Gastroesophageal sphincter (tissue), 4 donors: ENCODE results near the gene UBE2K. TPM values are rescaled to one million over a fixed set of nuclear protein-coding genes. Genes with fewer than 3 reads are reported as not detected.
"Not testable (repeated sequence)": the region's sequence is repeated elsewhere in the genome, so short reads cannot be mapped to it uniquely, and the experiment has no call there.

Experiments used
- ATAC-seq: fragments of 150-250 bp; one replicate; pipeline ENCODE4 v1.9.1; 2016; ENCODE audit warnings: mild to moderate bottlenecking, moderate library complexity
- H3K27ac ChIP-seq, 4 donors: fragments of 200-600 bp; sonication (generic) in 3 of 4; 1 replicate in 3 of 4; 2 replicates in 1 of 4; pipeline ENCODE4 v1.5.1; 2016 to 2019
- H3K27me3 ChIP-seq: fragments of 200-600 bp; sonication (generic); one replicate; pipeline ENCODE4 v1.5.1; 2019
- H3K36me3 ChIP-seq, 2 donors: fragments of 200-600 bp; sonication (generic); one replicate each; pipeline ENCODE4 v1.5.1; 2019; ENCODE audit warnings: control low read depth in 1 of 2
- H3K4me1 ChIP-seq, 3 donors: fragments of 200-600 bp; sonication (generic); 1 replicate in 2 of 3; 2 replicates in 1 of 3; pipeline ENCODE4 v1.5.1; 2016 to 2019; ENCODE audit warnings: control low read depth in 2 of 3
- H3K4me3 ChIP-seq, 2 donors: fragments of 200-600 bp; sonication (generic); one replicate each; pipeline ENCODE4 v1.5.1; 2019; ENCODE audit warnings: mild to moderate bottlenecking in 1 of 2, moderate library complexity in 1 of 2
- H3K9me3 ChIP-seq, 3 donors: fragments of 200-600 bp; sonication (generic); one replicate each; pipeline ENCODE4 v1.5.1; 2017 to 2019; ENCODE audit warnings: control low read depth in 2 of 3
- CTCF ChIP-seq, 4 experiments: fragments of 200-600 bp in 2 of 4; fragments of 450-650 bp in 2 of 4; sonication (generic) in 1 of 4; IDR thresholded peaks; one replicate each; pipeline ENCODE4 v1.5.1; 2017 to 2019; ENCODE audit warnings: antibody characterized with exemption in 4 of 4, mild to moderate bottlenecking in 2 of 4, moderate library complexity in 2 of 4
- EP300 ChIP-seq: sonication (generic); formaldehyde crosslinking; IDR thresholded peaks from one replicate; pipeline ENCODE4 v1.6.1; 2017; ENCODE audit warnings: antibody characterized with exemption, mild to moderate bottlenecking
- POLR2A ChIP-seq, 2 donors: fragments of 450-650 bp; IDR thresholded peaks; one replicate each; pipeline ENCODE4 v1.6.1; 2017; ENCODE audit warnings: antibody characterized with exemption in 2 of 2, mild to moderate bottlenecking in 2 of 2, moderate library complexity in 1 of 2
- POLR2AphosphoS5 ChIP-seq: sonication (generic); formaldehyde crosslinking; IDR thresholded peaks from one replicate; pipeline ENCODE4 v1.6.1; 2017; ENCODE audit warnings: antibody characterized with exemption
- WGBS, 2 donors: methylation state at CpG; one replicate each; pipeline ENCODE4 v1.1.5; 2018; ENCODE audit warnings: low coverage in 1 of 2; 5-methylcytosine and 5-hydroxymethylcytosine counted together
- total RNA-seq, 4 donors: library from RNA; depleted of rRNA; stranded (reverse); fragments of >200 nt; gene quantifications; one replicate each; pipeline ENCODE4 v1.1.0, GENCODE V29; 2016

UBE2K gene
- total RNA-seq, 4 donors from 2014 or later = 30.5 to 49.2 (median 33.9) TPM

- Histone ChIP-seq H3K4me1 (no peaks in the 10 kb centered on the region), H3K9me3 (no peaks in the 10 kb centered on the region), H3K27me3 (no peaks in the 10 kb centered on the region), H3K4me3 (no peak overlapping the region), H3K36me3 (peaks cover 0 to 65% of the 10 kb centered on the region in 2 donors), H3K27ac (no peak overlapping the region)
- no peak for TF ChIP-seq EP300
- no peak for TF ChIP-seq POLR2AphosphoS5
- TF ChIP-seq CTCF (IDR thresholded peaks at IDR 0.05) = no peak
- TF ChIP-seq POLR2A (IDR thresholded peaks at IDR 0.05) = no peak
- WGBS, 2 donors = 100% methylated on average over 3 of the region's 25 CpGs; no CpG with 5 or more reads in 1 of the 2 donors
- ATAC-seq = no peak
Measured at GRCh38 chr4:39770005-39770404, 72.1 kb downstream of the UBE2K start.

- no peaks in the 10 kb centered on the region for H3K4me1 ChIP-seq
- H3K9me3 ChIP-seq = no peaks in the 10 kb centered on the region
- peaks cover 0 to 65% of the 10 kb centered on the region in 2 donors for H3K36me3 ChIP-seq
- H3K4me3 ChIP-seq = no peak overlapping the region
- H3K27ac ChIP-seq = no peak overlapping the region
- WGBS, 2 donors = no CpG with 5 or more reads among the region's 19 CpGs
- ATAC-seq = no peak
- TF ChIP-seq EP300 (no peak), CTCF (IDR thresholded peaks at IDR 0.05) (no peak), POLR2AphosphoS5 (no peak), POLR2A (IDR thresholded peaks at IDR 0.05) (no peak)
- no peaks in the 10 kb centered on the region for H3K27me3 ChIP-seq
Measured at GRCh38 chr4:39770471-39770870, 72.5 kb downstream of the UBE2K start.

GRCh38 chr4:39770969-39771724 is 73.2 kb downstream of the UBE2K start:
- no peaks in the 10 kb centered on the region for H3K9me3 ChIP-seq
- 92% methylated on average over 7 of the region's 57 CpGs; no CpG with 5 or more reads in 1 of the 2 donors for WGBS, 2 donors
- H3K27ac ChIP-seq = no peak overlapping the region
- ATAC-seq = no peak
- H3K4me3 ChIP-seq = no peak overlapping the region
- H3K4me1 ChIP-seq = no peaks in the 10 kb centered on the region
- H3K36me3 ChIP-seq = peaks cover 0 to 65% of the 10 kb centered on the region in 2 donors
- TF ChIP-seq CTCF (IDR thresholded peaks at IDR 0.05) (no peak), EP300 (no peak), POLR2AphosphoS5 (no peak), POLR2A (IDR thresholded peaks at IDR 0.05) (no peak)
- H3K27me3 ChIP-seq = no peaks in the 10 kb centered on the region

GRCh38 chr4:39781988-39782387 is 84.1 kb downstream of the UBE2K start:
- WGBS, 2 donors = 83 to 96% methylated on average over 2 of the region's 2 CpGs
- peaks cover 0 to 40% of the 10 kb centered on the region in 2 donors for H3K36me3 ChIP-seq

GRCh38 chr4:39785083-39785482 is 87.1 kb downstream of the UBE2K start:
- 29 to 100% methylated on average over 1 of the region's 1 CpG for WGBS, 2 donors
- H3K27me3 ChIP-seq = no peaks in the 10 kb centered on the region
- TF ChIP-seq CTCF (IDR thresholded peaks at IDR 0.05) (no peak), POLR2A (IDR thresholded peaks at IDR 0.05) (no peak), POLR2AphosphoS5 (no peak), EP300 (no peak)

More at GRCh38 chr4:39781988-39782387, 84.1 kb downstream of the UBE2K start:
- H3K27me3 ChIP-seq, H3K27ac ChIP-seq, H3K4me1 ChIP-seq, H3K4me3 ChIP-seq, H3K9me3 ChIP-seq, ATAC-seq: not testable (repeated sequence)

More at GRCh38 chr4:39785083-39785482, 87.1 kb downstream of the UBE2K start:
- H3K4me1 ChIP-seq = no peaks in the 10 kb centered on the region
- H3K9me3 ChIP-seq = no peaks in the 10 kb centered on the region
- ATAC-seq = no peak
- H3K36me3 ChIP-seq = peaks cover 0 to 9% of the 10 kb centered on the region in 2 donors
- no peak overlapping the region for H3K4me3 ChIP-seq
- H3K27ac ChIP-seq = no peak overlapping the region
